GM21360 (cell line): ENCODE data around the gene FLACC1.
"Not testable (repeated sequence)": the region's sequence is repeated elsewhere in the genome, so short reads cannot be mapped to it uniquely, and the experiment has no call there.

Experiments
- ATAC-seq: cut with Tn5 transposase; IDR thresholded peaks from one replicate; pipeline ENCODE4 v1.9.1; 2021; ENCODE audit warnings: mild to moderate bottlenecking, moderate library complexity; ENCODE audit not compliant: unreplicated experiment

The FLACC1 gene

GRCh38 chr2:201349601-201350000 is 7.5 kb downstream of the FLACC1 start:
- ATAC-seq = no peak

GRCh38 chr2:201348758-201349157 is 8.4 kb downstream of the FLACC1 start:
- ATAC-seq = no peak

- ATAC-seq = no peak
Measured at GRCh38 chr2:201347138-201347537, 10.0 kb downstream of the FLACC1 start.

GRCh38 chr2:201345625-201346213 is 11.4 kb downstream of the FLACC1 start:
- no peak for ATAC-seq

- ATAC-seq = no peak
Measured at GRCh38 chr2:201344663-201345366, 12.3 kb downstream of the FLACC1 start.

GRCh38 chr2:201343559-201343958 is 13.6 kb downstream of the FLACC1 start:
- no peak for ATAC-seq

- ATAC-seq = no peak
Measured at GRCh38 chr2:201342923-201343322, 14.2 kb downstream of the FLACC1 start.

GRCh38 chr2:201329409-201329808 is 27.7 kb downstream of the FLACC1 start:
- ATAC-seq = no peak

GRCh38 chr2:201327678-201328077 is 29.5 kb downstream of the FLACC1 start:
- ATAC-seq = no peak

- no peak for ATAC-seq
Measured at GRCh38 chr2:201322772-201323171, 34.4 kb downstream of the FLACC1 start.

GRCh38 chr2:201320701-201321100 is 36.4 kb downstream of the FLACC1 start:
- ATAC-seq = no peak

GRCh38 chr2:201320257-201320656 is 36.9 kb downstream of the FLACC1 start:
- no peak for ATAC-seq

GRCh38 chr2:201319511-201319910 is 37.6 kb downstream of the FLACC1 start:
- no peak for ATAC-seq

- no peak for ATAC-seq
Measured at GRCh38 chr2:201313362-201313761, 43.8 kb downstream of the FLACC1 start.

- ATAC-seq = no peak
Measured at GRCh38 chr2:201308914-201309313, 48.2 kb downstream of the FLACC1 start.

GRCh38 chr2:201307876-201308275 is 49.3 kb downstream of the FLACC1 start:
- ATAC-seq = no peak

- ATAC-seq = not testable (repeated sequence)
Measured at GRCh38 chr2:201299929-201300328, 57.2 kb downstream of the FLACC1 start.

- no peak for ATAC-seq
Measured at GRCh38 chr2:201298462-201299052, 58.6 kb downstream of the FLACC1 start.

- ATAC-seq = not testable (repeated sequence)
Measured at GRCh38 chr2:201290457-201291148, 66.5 kb downstream of the FLACC1 start.

- no peak for ATAC-seq
Measured at GRCh38 chr2:201285499-201285898, 71.6 kb downstream of the FLACC1 start.

GRCh38 chr2:201280191-201281040 is 76.7 kb downstream of the FLACC1 start:
- ATAC-seq = no peak
